HK-2 (cell line): ENCODE data around the gene ATG14.
"Not testable (repeated sequence)": the region's sequence is repeated elsewhere in the genome, so short reads cannot be mapped to it uniquely, and the experiment has no call there.

Source experiments
- DNase-seq: peaks from one replicate; pipeline ENCODE4 v3.0.0-alpha.2; 2018; ENCODE audit not compliant: unreplicated experiment

ATG14 gene

GRCh38 chr14:55411426-55412389 lies at the start of gene ATG14:
Gene ATG14, minus strand, starts transcription at chr14:55411830. Its CDS starts 8 bp downstream, at chr14:55411822.
- peak; percentile 76 for DNase-seq

- no peak for DNase-seq
These were observed 47.3 kb upstream of the ATG14 start for GRCh38 chr14:55458800-55459515.

- no peak for DNase-seq
These were observed 45.9 kb upstream of the ATG14 start for GRCh38 chr14:55457496-55457895.

GRCh38 chr14:55456411-55456810 lies 44.8 kb upstream of the ATG14 start:
- not testable (repeated sequence) for DNase-seq

- peak; percentile 62 for DNase-seq
These were observed 42.8 kb upstream of the ATG14 start for GRCh38 chr14:55454264-55455002.

- DNase-seq = no peak
These were observed 40.3 kb upstream of the ATG14 start for GRCh38 chr14:55451950-55452349.

- DNase-seq = no peak
These were observed 39.8 kb upstream of the ATG14 start for GRCh38 chr14:55451398-55451797.

GRCh38 chr14:55450987-55451386 lies 39.4 kb upstream of the ATG14 start:
- no peak for DNase-seq

- DNase-seq = no peak
These were observed 38.9 kb upstream of the ATG14 start for GRCh38 chr14:55450539-55450938.

- no peak for DNase-seq
These were observed 38.5 kb upstream of the ATG14 start for GRCh38 chr14:55450124-55450523.

- no peak for DNase-seq
These were observed 37.5 kb upstream of the ATG14 start for GRCh38 chr14:55449116-55449515.

- DNase-seq = peak; percentile 68
These were observed 36.5 kb upstream of the ATG14 start for GRCh38 chr14:55448141-55448614.

GRCh38 chr14:55446833-55447232 lies 35.2 kb upstream of the ATG14 start:
- DNase-seq = peak; percentile 46

- peak; percentile 72 for DNase-seq
These were observed 34.6 kb upstream of the ATG14 start for GRCh38 chr14:55446127-55446736.

GRCh38 chr14:55441286-55441685 lies 29.7 kb upstream of the ATG14 start:
- DNase-seq = no peak

- no peak for DNase-seq
These were observed 28.8 kb upstream of the ATG14 start, which contains the start of gene TBPL2 for GRCh38 chr14:55440385-55440784. Gene TBPL2, minus strand, starts transcription at chr14:55440616. Its CDS starts 167 bp downstream, at chr14:55440449.

GRCh38 chr14:55438066-55438683 lies 26.5 kb upstream of the ATG14 start:
- DNase-seq = no peak

- no peak for DNase-seq
These were observed 25.3 kb upstream of the ATG14 start for GRCh38 chr14:55436931-55437330.

GRCh38 chr14:55436519-55436918 lies 24.9 kb upstream of the ATG14 start:
- no peak for DNase-seq

- DNase-seq = no peak
These were observed 23.2 kb upstream of the ATG14 start for GRCh38 chr14:55434805-55435174.
